Psoas muscle (tissue), 8 donors: Measurements from ENCODE around the gene MREG. TPM values are rescaled to one million over a fixed set of nuclear protein-coding genes. Genes with fewer than 3 reads are reported as not detected.

Source experiments
- ATAC-seq, 4 donors: fragments of 200-7000 bp; cut with Tn5 transposase; one replicate each; pipeline ENCODE4 v1.9.1; 2020; ENCODE audit warnings: moderate library complexity in 3 of 4, mild to moderate bottlenecking in 2 of 4
- DNase-seq, 2 donors: peaks; one replicate each; pipeline ENCODE4 v3.0.0-alpha.2; 2020
- H3K27ac ChIP-seq: fragments of 200-600 bp; one replicate; pipeline ENCODE4 v1.8.0; 2022
- H3K27me3 ChIP-seq, 3 donors: fragments of 200-600 bp in 1 of 3; one replicate each; pipeline versions ENCODE4 v1.6.1 to v1.8.0; 2013 to 2022; ENCODE audit warnings: low read length in 2 of 3, mild to moderate bottlenecking in 2 of 3, moderate library complexity in 1 of 3; ENCODE audit not compliant: insufficient read depth in 3 of 3
- H3K36me3 ChIP-seq, 2 donors: fragments of 200-600 bp in 1 of 2; one replicate each; pipeline versions ENCODE4 v1.6.1 to v1.8.0; 2013 to 2022; ENCODE audit warnings: low read depth in 1 of 2, mild to moderate bottlenecking in 1 of 2, moderate library complexity in 1 of 2; ENCODE audit not compliant: insufficient read depth in 1 of 2
- H3K4me1 ChIP-seq: fragments of 200-600 bp; one replicate; pipeline ENCODE4 v1.8.0; 2022
- H3K4me3 ChIP-seq: fragments of 200-600 bp; one replicate; pipeline ENCODE4 v1.8.0; 2022; ENCODE audit warnings: mild to moderate bottlenecking
- H3K9me3 ChIP-seq: fragments of 200-600 bp; one replicate; pipeline ENCODE4 v1.8.0; 2022
- WGBS, 3 donors: extraction: QIAGEN DNeasy Blood & Tissue Kit; methylation state at CpG; one replicate each; pipeline versions ENCODE4 v1.1.6 to v1.1.7; 2013; 5-methylcytosine and 5-hydroxymethylcytosine counted together
- intact Hi-C, 2 donors: fragments of 100-400 bp; cut with DNase I; formaldehyde crosslinking; loops; one replicate each; pipeline versions ENCODE4 v1.11.0 to v1.14.2; 2022
- polyA plus RNA-seq, 3 donors: library from polyadenylated mRNA; stranded (reverse); fragments of 200-250 nt; gene quantifications; one replicate each; pipeline ENCODE4 v1.2.3, GENCODE V29; 2013
- total RNA-seq, 4 donors: library from RNA; stranded (reverse); fragmentation: NEBNext Ultra II Directional in 2 of 4; extraction: Animal tissue kit (Norgen Biotek cat#: 25700) in 2 of 4; gene quantifications; one replicate each; pipeline versions ENCODE4 v1.2.1 to v1.2.4, GENCODE V29; 2021 to 2023
- TF ChIP-seq, protein P1 (sequence below): fragments of 200-600 bp; IDR thresholded peaks from one replicate; pipeline ENCODE4 v1.8.0; 2022; ENCODE audit warnings: antibody characterized with exemption
- donor health status: healthy with polysubstance abuse.
- donor health status: DM: no; HTN: no; CAD: no; lungs with moderate emphysema.
- donor health status: Bipolar disorder and iron deficiency.
- donor health status: healthy.
- donor health status: DM: yes; HTN: yes; CAD: no.
- donor health status: DM: no; HTN: no; CAD: no.
- donor health status: DM: no; HTN: no; CAD: no.
- donor health status: DM: yes; HTN: yes; CAD: no.

Gene MREG
- total and polyA plus RNA-seq, 7 donors = 0.24 to 6.8 (median 0.37) TPM

DNA sequence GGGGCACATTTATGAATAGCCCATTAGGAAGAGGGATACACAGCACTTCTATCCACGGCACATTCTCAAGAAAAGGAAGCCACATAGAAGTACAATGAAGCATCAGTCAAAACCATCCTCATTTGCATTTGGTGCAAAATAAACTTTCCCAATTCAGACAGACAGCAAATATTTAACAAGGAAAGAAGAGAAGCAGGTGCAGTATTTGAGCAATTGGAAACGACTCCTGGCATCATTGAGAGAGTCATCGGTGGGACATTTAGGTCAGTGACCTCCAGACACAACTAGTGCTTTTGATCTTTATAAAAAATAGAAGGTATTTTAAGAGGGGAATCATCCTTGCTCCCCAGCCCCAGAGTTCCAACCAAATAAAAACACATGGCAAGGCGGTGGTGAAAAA is 118.0 kb downstream of the MREG start:
- 64 to 70% (median 69%) methylated on average over 4 of the region's 4 CpGs for WGBS, 3 donors
- Histone ChIP-seq H3K36me3 (no peaks in the 10 kb centered on the region), H3K9me3 (no peaks in the 10 kb centered on the region), H3K27ac (no peak overlapping the region), H3K4me3 (no peak overlapping the region), H3K27me3 (no peaks in the 10 kb centered on the region), H3K4me1 (no peaks in the 10 kb centered on the region)
- no peak for DNase-seq
- intact Hi-C loops = no loop called here
- TF ChIP-seq, protein P1, sequence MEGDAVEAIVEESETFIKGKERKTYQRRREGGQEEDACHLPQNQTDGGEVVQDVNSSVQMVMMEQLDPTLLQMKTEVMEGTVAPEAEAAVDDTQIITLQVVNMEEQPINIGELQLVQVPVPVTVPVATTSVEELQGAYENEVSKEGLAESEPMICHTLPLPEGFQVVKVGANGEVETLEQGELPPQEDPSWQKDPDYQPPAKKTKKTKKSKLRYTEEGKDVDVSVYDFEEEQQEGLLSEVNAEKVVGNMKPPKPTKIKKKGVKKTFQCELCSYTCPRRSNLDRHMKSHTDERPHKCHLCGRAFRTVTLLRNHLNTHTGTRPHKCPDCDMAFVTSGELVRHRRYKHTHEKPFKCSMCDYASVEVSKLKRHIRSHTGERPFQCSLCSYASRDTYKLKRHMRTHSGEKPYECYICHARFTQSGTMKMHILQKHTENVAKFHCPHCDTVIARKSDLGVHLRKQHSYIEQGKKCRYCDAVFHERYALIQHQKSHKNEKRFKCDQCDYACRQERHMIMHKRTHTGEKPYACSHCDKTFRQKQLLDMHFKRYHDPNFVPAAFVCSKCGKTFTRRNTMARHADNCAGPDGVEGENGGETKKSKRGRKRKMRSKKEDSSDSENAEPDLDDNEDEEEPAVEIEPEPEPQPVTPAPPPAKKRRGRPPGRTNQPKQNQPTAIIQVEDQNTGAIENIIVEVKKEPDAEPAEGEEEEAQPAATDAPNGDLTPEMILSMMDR = no peak
- ATAC-seq = no peak

Other genes with a start within 250 kb of the MREG start
- 1 to 10 TPM; 2.5 to 4.8 (median 3.0) TPM for gene PECR, start 68.3 kb upstream of the MREG start, total RNA-seq
- gene PECR, start 68.3 kb upstream of the MREG start, polyA plus RNA-seq = 1 to 10 TPM; 1.9 to 2.5 (median 2.5) TPM
- under 1 TPM in 2 of 4 donors, not detected in 2; 0.07 to 0.41 TPM for gene TMEM169, start 68.4 kb upstream of the MREG start, total RNA-seq
- gene TMEM169, start 68.4 kb upstream of the MREG start, polyA plus RNA-seq = under 1 TPM; 0.07 to 0.08 (median 0.08) TPM
- gene XRCC5, start 95.8 kb upstream of the MREG start, total RNA-seq = 100 to 1,000 TPM; 137 to 173 (median 148) TPM
- 100 to 1,000 TPM in 2 of 3 donors, 10 to 100 TPM in 1; 75.3 to 147 (median 125) TPM for gene XRCC5, start 95.8 kb upstream of the MREG start, polyA plus RNA-seq